GM08714 (cell line): ENCODE measurements around the gene NRG2.

Experiments used
- H3K4me3 ChIP-seq: fragments of 200-500 bp; sonication (Bioruptor generic); 2 replicates; pipeline ENCODE4 v1.5.1; 2014; ENCODE audit warnings: mild to moderate bottlenecking, low read length, inconsistent platforms
- ZNF274 ChIP-seq: IDR thresholded peaks from 2 replicates; pipeline ENCODE4 v1.6.1; 2012; ENCODE audit warnings: mild to moderate bottlenecking, low read depth, low read length

The NRG2 gene

DNA sequence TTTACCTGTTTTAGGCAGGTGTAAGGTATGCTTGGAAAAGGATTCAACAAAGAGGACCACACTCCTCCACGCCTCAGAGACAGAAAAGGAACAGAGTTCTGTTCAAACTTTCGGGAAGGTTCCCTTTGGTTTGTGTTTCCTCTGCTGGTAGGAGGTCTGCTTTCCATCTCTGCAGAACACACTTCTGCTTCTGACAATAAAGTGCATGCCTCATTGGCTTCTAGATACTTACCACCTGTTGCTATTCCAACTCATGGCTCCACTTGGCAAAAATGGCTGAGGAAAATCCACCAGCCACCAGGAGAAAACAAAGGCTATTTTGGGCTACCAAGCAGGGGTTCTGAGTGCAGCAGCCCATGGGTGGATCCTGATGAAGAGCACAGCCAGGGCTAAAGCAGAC lies 112.7 kb downstream of the NRG2 start:
- TF ChIP-seq ZNF274, result no peak
- H3K4me3 ChIP-seq, result no peak overlapping the region

DNA sequence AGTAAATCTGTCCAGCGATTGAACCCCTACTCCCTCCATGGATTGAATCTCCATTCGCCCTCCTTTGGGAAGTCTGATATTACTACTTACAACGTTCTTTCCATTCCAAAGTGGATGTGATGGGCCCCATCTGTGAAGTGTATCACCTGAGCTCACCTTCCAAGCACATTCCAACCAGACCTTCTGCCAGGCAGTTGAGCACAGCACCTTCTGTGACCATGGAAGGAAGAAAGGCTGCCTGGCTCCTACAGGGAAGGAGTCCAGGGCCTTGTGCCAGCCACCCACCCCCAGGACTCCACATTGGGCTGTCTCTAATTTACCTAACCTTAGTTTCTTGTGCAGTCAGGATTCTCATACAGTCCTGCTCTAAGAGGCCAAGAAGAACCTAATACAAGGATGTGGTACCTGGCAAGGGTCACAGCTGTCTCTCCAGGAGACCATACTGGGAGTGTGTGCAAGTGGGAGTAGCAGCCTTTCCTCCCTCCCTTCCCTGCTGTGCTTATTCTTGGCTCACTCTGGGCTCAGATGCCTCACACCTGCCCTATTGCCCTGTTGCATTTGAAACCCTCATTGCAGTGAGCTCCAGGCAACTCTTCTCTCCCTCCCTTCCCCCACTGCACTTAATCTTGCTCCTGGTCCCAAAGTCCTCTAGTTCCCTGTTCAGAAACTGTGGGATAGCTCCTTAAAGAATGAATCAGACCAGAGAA lies 116.1 kb downstream of the NRG2 start:
- no peak for TF ChIP-seq ZNF274
- H3K4me3 ChIP-seq, result no peak overlapping the region

DNA sequence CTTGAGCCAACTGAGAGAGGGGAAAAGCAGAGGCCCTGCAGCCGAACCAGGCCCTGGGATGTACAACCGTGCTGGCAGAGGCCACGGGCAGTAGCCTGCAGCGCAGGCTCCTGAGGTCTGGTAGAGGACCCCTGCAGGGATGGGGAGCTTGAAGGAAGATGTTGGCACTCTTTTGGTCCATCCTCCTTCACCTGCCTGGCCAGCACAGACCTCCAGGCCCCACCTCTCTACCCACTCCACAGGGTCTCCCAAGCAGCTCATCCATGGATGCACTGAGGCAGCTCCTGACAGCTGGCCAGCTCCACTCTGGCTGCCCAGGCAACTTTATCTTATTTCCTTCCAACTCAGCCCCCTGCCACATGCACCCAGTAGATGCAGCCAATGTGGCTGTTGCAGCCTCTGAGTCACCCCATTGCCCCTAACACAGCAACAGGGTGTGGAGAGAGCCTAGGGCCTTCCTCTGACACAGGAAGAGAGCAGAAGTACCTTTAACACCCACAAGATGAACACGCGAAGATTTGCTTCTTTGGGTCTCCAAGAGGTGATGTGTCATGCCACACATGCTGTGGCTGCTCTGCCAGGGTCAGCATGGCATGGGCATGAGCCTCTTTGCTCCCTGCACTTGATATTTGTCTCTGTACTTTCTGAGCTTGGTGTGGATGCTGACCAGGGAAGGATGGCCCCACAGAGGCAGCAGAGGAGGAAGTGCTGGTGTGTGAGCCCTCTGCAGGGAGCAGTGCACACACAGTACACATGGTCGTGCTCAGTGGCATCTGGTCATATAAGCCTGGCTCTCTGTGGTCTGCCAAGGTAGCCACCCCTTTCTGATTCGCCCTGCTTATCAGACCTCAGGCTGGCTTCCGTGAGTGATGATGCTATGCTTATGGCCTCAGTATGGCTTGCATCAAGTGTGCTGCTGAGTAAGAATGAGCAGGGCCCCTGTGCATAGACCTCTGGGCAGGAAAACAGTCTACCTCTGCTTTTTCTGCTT lies 117.2 kb downstream of the NRG2 start:
- TF ChIP-seq ZNF274, result no peak
- H3K4me3 ChIP-seq, result no peak overlapping the region

DNA sequence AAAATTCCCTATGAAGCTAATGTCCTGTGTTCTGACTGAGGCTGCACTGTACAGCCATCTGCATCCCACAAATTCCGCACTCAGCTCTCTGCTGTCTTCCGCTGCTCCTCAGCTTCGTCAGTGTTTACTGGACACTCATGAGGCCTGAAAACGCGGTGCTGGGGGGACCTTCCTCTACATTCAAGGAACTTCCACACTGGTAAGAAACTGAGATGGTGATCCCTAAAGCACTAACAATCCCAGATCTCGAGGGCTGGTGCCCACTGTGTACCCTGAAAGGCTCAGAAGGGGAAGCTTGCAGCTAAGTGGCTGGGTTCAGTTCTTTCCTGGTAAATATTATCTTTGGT lies 117.9 kb downstream of the NRG2 start:
- TF ChIP-seq ZNF274, result no peak
- no peak overlapping the region for H3K4me3 ChIP-seq

DNA sequence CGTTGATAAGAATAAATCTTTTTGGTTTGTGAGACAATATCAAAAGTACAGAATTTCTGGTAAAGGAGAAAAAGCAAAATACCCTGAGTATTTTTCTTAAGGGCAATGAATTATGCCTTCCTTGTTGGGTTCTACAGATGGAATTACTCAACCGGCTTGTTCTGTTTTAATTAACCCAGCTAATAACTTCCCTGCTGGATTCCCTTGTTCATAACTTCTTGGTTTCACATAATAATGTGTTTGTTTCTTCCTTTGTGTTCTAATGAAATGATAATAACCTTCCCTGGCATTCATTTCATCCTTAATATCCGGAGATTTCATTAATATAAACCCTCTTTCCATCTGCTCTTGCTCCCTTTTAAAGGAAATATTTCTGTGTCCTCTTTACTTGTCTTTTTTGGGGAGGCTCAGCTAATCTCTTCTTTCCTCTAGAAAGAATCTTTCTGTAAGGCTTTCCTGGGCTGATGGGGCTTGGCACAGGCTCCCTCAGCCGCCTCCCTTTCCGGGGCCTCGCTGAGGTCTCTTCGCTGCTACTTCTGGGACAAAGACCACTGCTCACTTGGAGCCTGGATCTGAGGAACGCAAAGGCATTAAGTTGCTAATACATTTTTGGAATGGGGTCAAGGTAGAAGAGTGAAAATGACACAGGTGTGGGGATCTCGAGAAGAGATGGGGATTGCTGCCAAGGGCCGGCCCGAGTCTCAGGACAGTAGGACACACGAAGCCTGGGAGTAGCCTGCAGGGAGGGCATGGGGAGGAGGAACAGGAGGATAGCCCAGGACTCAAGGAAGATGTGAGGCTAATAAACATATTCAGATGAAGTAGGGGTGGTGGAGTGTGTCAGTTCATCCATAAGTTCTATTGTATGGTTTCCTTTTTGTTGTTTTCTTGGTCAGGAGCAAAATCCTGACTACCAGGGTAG lies 118.5 kb downstream of the NRG2 start:
- no peak overlapping the region for H3K4me3 ChIP-seq
- no peak for TF ChIP-seq ZNF274

DNA sequence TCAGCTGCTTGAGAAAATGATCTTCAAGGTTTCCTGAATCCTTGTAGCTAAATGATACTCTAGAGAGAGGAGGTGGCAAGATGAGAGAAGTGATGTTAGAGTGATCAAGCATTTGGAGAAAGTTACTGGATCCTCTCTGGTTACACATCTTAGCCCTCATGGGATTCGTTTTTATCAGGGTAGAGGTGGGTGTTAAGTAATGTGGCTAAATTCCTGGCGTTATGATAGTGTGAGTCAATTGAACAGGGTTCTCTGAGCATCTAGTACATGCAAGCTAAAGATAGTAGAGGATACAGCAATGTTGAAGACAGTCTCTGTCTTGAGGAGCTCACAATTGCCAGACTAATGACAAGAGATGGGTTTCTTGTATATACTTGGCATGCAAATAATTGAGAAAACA lies 123.8 kb downstream of the NRG2 start:
- no peak for TF ChIP-seq ZNF274
- H3K4me3 ChIP-seq, result no peak overlapping the region

DNA sequence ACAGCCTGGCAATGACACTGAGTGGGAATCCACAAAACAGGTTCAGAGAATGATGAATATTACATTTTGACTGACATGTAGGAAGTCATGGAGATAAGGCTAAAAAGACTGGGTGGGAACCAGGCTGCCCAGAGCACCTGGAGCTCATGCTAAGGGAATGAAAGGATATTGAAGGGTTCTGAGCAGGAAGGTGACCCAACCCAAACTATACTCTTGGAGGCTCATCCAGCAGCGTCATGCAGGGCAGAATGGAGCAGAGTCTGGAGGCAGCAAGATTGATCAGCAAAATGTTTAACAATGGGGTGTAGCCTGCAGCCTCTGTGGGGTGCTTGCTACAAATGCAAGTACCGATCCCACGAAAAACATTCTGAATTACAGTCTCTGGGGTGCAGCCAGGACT lies 127.3 kb downstream of the NRG2 start:
- TF ChIP-seq ZNF274, result no peak
- H3K4me3 ChIP-seq, result no peak overlapping the region

DNA sequence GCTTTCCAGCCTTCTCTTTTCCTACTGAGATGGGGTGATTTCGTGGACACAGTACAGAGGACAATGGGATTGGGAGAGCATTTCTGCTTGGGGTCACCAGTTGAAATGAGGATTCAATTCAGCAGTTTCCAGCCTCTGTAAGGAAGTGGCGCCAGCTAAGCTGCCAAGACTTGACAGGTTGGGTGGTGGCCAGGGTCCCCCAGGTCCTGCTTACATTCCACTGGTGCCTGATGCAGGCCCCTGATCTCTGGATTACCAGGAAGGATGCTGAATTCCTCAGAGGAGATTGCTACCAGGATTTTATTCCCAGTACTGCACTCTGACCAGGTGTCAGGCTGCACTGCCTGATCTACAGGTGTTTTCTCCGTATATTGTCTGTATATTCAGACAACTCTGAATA lies 127.8 kb downstream of the NRG2 start:
- no peak for TF ChIP-seq ZNF274
- H3K4me3 ChIP-seq, result no peak overlapping the region

DNA sequence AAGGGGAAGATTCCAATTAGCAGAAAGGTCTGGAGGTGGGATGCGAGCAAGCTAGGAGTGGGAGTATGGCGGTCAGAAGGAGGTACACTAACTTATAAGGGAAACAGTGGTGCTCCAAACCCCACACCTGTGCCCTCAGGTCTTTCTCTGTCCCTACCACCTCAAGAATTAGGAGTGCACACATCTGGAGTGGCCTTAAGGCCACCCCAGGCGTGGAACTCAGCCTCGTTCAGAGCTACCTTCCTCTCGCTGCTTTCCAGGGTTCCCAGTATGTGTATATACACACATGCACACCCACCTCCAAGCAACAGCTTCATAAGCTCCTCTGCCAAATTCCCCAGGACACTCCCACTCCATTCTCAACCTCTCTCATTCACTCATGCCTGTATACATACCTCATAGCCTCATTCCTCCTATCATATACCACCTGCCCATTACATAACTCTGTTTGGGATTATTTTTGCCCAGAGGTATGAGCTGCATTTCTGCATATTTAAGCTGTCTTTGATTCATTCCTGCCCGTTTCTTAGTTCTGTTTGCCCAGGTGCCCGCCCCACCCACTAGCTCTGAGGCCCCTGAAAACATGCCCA lies 128.8 kb downstream of the NRG2 start:
- H3K4me3 ChIP-seq, result no peak overlapping the region
- no peak for TF ChIP-seq ZNF274

DNA sequence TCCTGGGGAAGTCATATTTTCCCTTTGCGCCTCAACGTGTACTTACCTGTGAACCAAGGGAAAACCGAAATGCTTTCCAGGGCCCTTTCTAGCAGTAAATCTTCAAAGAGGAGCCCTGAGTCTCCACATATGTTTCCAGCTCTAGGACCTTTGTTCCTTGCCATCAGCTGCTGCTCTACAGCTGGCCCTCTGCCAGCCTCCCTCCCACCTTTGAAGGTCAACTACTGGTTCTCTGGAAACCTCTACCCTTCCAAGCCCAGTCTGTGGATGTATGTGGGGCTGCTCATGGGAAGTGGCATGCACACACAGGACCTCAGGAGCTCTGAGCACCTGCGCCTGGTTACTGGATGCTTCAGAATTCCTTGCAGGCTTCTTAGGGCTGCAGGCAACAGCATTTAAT lies 130.3 kb downstream of the NRG2 start:
- no peak overlapping the region for H3K4me3 ChIP-seq
- TF ChIP-seq ZNF274, result no peak

DNA sequence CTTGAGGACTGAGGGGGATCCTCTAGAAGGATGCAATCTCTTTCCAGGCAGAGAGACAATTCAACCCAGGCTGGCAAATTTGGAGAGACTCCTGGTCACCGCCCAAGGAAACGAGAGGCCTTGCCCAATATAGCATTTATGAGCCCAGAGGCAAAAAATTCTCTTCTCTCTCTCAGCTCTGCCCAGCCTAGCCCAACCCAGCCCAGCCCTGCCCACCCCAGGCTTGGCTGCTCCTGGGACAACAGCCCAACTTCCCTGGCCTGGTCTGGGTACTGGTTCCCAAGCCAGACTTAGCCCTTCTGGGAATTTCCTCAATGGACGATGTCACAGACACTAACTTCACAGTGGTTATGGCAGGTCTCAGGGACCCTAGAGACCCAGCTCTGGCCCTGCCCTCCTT lies 130.9 kb downstream of the NRG2 start:
- no peak overlapping the region for H3K4me3 ChIP-seq
- TF ChIP-seq ZNF274, result no peak

DNA sequence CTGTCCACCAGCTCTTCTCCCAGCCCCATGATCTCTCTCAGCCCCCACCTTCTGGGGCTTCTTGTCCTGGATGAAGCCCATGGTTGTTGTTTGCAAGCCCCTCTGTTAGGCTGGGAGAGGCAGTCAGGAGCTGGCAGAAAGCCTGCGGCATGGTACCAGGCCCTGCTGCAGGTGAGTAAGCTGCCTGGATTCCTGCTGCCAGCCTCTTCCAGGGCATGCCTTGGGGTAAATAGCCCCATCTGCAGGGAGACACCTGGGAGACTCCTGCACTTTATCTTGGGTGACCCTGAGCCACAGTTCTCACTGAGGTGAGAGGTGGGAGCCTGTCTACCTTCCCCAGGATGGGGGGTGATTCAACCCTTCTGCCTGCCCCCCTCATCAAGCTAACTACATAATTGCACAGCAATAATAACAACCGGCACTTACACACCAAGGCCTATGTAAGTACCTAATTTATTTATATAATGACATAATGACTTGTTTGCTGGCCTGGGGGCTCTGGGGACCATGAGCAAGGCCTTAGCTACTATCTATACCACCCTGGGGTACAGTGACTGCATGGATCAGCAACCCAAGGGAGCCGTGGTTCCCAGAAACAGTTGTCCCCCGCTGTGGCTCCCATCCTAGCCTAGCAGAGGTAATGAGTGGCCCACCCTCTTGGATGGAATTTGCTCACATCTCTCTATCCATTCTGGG lies 131.5 kb downstream of the NRG2 start:
- H3K4me3 ChIP-seq, result no peak overlapping the region
- no peak for TF ChIP-seq ZNF274

DNA sequence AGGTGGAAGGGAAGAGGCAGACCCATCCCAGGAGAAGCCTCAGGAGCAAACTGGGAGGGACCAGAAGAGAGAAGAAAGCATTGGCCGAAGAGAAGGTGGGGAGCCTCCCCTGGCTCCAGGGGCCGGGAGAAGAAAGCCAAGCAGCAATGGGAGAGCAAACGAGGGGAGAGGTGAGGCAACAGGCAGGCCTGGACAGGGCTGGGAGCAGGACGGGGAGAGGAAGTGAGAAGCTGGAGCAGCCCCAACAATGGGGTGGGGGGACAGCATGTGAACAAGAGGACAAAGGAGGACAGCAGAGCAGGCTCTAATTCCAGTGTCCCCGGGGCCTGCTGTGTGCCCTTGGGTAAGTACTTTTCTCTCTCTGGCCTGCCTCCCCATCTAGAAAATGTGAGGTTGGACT lies 132.2 kb downstream of the NRG2 start:
- H3K4me3 ChIP-seq, result no peak overlapping the region
- no peak for TF ChIP-seq ZNF274
